OCI-LY7 (cell line): ENCODE measurements around the gene WIPF2. TPM values are rescaled to one million over a fixed set of nuclear protein-coding genes. Genes with fewer than 3 reads are reported as not detected.
A peak's percentile ranks its signal among the peaks of the same experiment; 100 is the strongest.

ENCODE experiments used
- BruUV-seq: library from RNA; stranded (reverse); fragments of 400-500 nt; replicated peaks from 2 replicates; lab custom pipeline; 2021; lab: Mats Ljungman, UMichigan
- CTCF ChIA-PET: fragments of 300-600 bp; sonication (Branson Sonifier 250); formaldehyde crosslinking; loops from one replicate; lab custom pipeline; 2022; ENCODE audit warnings: antibody characterized with exemption; ENCODE audit not compliant: unreplicated experiment; lab: Charles Lee
- POLR2A ChIA-PET: fragments of 300-600 bp; sonication (Branson Sonifier 250); formaldehyde crosslinking; loops from one replicate; lab custom pipeline; 2022; ENCODE audit warnings: antibody characterized with exemption; lab: Charles Lee
- DNase-seq: peaks from one replicate; pipeline ENCODE4 v3.0.0-alpha.2; 2015; ENCODE audit warnings: low spot score
- H2AFZ ChIP-seq: fragments of 200-600 bp; sonication (generic), shearing (Covaris generic); 2 replicates; pipeline ENCODE4 v1.6.1; 2014; ENCODE audit warnings: mild to moderate bottlenecking, antibody characterized with exemption, low read length, moderate library complexity
- H3K27ac ChIP-seq: fragments of 200-600 bp; sonication (generic); 2 replicates; pipeline ENCODE4 v1.5.1; 2014; ENCODE audit warnings: mixed run types, low read depth, mild to moderate bottlenecking, moderate library complexity, low read length, inconsistent platforms; ENCODE audit not compliant: poor library complexity, severe bottlenecking
- H3K36me3 ChIP-seq: fragments of 200-600 bp; sonication (generic); 2 replicates; pipeline ENCODE4 v1.6.1; 2014; ENCODE audit warnings: mild to moderate bottlenecking, antibody characterized with exemption, low read length, moderate library complexity, mixed read lengths; ENCODE audit not compliant: insufficient read depth
- H3K4me1 ChIP-seq: fragments of 200-600 bp; sonication (generic); 2 replicates; pipeline ENCODE4 v1.5.1; 2014; ENCODE audit warnings: mild to moderate bottlenecking, low read length; ENCODE audit not compliant: insufficient read depth, poor library complexity, severe bottlenecking
- H3K4me2 ChIP-seq: fragments of 200-600 bp; sonication (generic); 2 replicates; pipeline ENCODE4 v1.6.1; 2014; ENCODE audit warnings: mild to moderate bottlenecking, low read length
- H3K4me3 ChIP-seq: fragments of 200-600 bp; sonication (generic); 2 replicates; pipeline ENCODE4 v1.5.1; 2014; ENCODE audit warnings: mild to moderate bottlenecking, low read depth, low read length; ENCODE audit not compliant: poor library complexity, severe bottlenecking
- H3K79me2 ChIP-seq: fragments of 200-600 bp; sonication (generic); 2 replicates; pipeline ENCODE4 v1.6.1; 2016; ENCODE audit warnings: low read depth, mild to moderate bottlenecking, low read length, moderate library complexity, mixed read lengths; ENCODE audit not compliant: insufficient read depth
- H3K9me2 ChIP-seq: fragments of 200-600 bp; sonication (generic); 2 replicates; pipeline ENCODE4 v1.6.1; 2016; ENCODE audit warnings: mild to moderate bottlenecking, low read length, mixed read lengths; ENCODE audit not compliant: insufficient read depth
- H3K9me3 ChIP-seq: fragments of 200-600 bp; sonication (generic); 2 replicates; pipeline ENCODE4 v1.6.1; 2014; ENCODE audit warnings: mild to moderate bottlenecking, mixed run types, low read length, mixed read lengths
- H4K20me1 ChIP-seq: fragments of 200-600 bp; sonication (generic); 2 replicates; pipeline ENCODE4 v1.6.1; 2014; ENCODE audit warnings: mild to moderate bottlenecking, antibody characterized with exemption, low read length, moderate library complexity, mixed read lengths; ENCODE audit not compliant: insufficient read depth
- EZH2phosphoT487 ChIP-seq: fragments of 200-600 bp; sonication (generic); IDR thresholded peaks from 2 replicates; pipeline ENCODE4 v1.6.1; 2018; ENCODE audit warnings: low read depth, borderline replicate concordance, mild to moderate bottlenecking, mixed run types, antibody characterized with exemption, low read length, moderate library complexity, mixed read lengths
- intact Hi-C: fragments of 100-400 bp; cut with micrococcal nuclease; formaldehyde crosslinking; loops from one replicate; pipeline ENCODE4 v1.10.0; 2022; ENCODE audit not compliant: unreplicated experiment
- total RNA-seq, 2 experiments: library from RNA; depleted of rRNA in 1 of 2; stranded (reverse); fragments of >200 nt in 1 of 2; shearing (Covaris generic) in 1 of 2; gene quantifications; 2 replicates each; pipeline ENCODE4 v1.2.3, GENCODE V29; 2014 to 2022
- TF ChIP-seq, protein P1 (sequence below): fragments of 200-600 bp; sonication (generic); conservative IDR thresholded peaks from 2 replicates; pipeline ENCODE4 v1.5.1; 2014; ENCODE audit warnings: mild to moderate bottlenecking, antibody characterized with exemption, low read length, moderate library complexity, mixed read lengths

Gene WIPF2
- total RNA-seq, 2 experiments from 2014 or later: 4.7 to 20.3 TPM

DNA sequence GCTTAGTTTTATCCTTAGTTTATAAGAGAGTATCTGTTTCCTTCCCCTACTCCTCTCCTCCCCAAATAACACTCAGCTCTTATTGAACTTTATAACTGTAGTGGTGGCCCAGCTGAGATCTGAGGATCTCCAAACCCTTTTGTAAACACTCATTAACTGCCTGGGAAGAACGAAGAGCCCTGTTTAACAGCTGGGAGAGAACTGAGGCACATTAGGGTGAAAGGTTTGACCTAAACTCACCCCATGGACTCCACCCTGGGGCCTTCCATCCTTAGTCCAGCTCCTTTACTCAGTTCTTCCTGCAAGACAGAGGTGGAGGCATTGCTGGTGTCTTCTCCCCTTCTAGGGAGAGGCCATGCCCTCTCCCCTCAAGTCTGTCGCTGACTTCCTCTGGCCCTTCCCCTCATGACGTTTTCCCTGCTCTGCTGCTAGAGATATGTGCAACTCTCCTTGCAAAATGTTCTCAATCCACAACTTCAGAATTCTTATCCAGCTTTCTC, 88.7 kb downstream of the WIPF2 start:
- Histone ChIP-seq H3K9me3 (no peaks in the 10 kb centered on the region), H3K36me3 (peaks cover 27% of the 10 kb centered on the region), H3K4me1 (peaks cover 32% of the 10 kb centered on the region), H2AFZ (no peak overlapping the region), H4K20me1 (peaks cover 13% of the 10 kb centered on the region; the same call in 1 of the 2 replicates), H3K79me2 (no peaks in the 10 kb centered on the region), H3K27ac (no peak overlapping the region), H3K4me2 (no peak overlapping the region), H3K4me3 (no peak overlapping the region), H3K9me2 (no peaks in the 10 kb centered on the region)
- no peak for DNase-seq
- TF ChIP-seq, protein P1, sequence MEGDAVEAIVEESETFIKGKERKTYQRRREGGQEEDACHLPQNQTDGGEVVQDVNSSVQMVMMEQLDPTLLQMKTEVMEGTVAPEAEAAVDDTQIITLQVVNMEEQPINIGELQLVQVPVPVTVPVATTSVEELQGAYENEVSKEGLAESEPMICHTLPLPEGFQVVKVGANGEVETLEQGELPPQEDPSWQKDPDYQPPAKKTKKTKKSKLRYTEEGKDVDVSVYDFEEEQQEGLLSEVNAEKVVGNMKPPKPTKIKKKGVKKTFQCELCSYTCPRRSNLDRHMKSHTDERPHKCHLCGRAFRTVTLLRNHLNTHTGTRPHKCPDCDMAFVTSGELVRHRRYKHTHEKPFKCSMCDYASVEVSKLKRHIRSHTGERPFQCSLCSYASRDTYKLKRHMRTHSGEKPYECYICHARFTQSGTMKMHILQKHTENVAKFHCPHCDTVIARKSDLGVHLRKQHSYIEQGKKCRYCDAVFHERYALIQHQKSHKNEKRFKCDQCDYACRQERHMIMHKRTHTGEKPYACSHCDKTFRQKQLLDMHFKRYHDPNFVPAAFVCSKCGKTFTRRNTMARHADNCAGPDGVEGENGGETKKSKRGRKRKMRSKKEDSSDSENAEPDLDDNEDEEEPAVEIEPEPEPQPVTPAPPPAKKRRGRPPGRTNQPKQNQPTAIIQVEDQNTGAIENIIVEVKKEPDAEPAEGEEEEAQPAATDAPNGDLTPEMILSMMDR: no peak
- TF ChIP-seq EZH2phosphoT487: no peak
- POLR2A ChIA-PET: interaction anchor here (0.6 to 1.6 kb wide), 6 partner anchors 9 to 182 kb away, joined by 3 to 6 read pairs (median 3); no protein-coding TSS in a partner anchor
- CTCF ChIA-PET: interaction anchor here (1.0 to 1.3 kb wide), 4 partner anchors 9 to 116 kb away, joined by 3 to 9 read pairs (median 4); no protein-coding TSS in a partner anchor
- intact Hi-C loops: no loop called here
- BruUV-seq: no TSS peak

GRCh38 chr17:40309031-40309948, 90.2 kb downstream of the WIPF2 start, which contains the start of gene RARA:
Gene RARA, plus strand, starts transcription at chr17:40309180. Its CDS starts 22,039 bp downstream, at chr17:40331219.
- no TSS peak for BruUV-seq
- Histone ChIP-seq H4K20me1 (peaks cover under 1% of the 10 kb centered on the region; the same call in 1 of the 2 replicates), H3K36me3 (peaks cover 12% of the 10 kb centered on the region), H3K9me3 (no peaks in the 10 kb centered on the region), H3K4me1 (peaks cover 33% of the 10 kb centered on the region), H3K79me2 (no peaks in the 10 kb centered on the region), H2AFZ (no peak within 1 kb of the TSS), H3K27ac (no peak within 1 kb of the TSS), H3K4me2 (peak within 1 kb of the TSS; percentile 21; the same call in 1 of the 2 replicates), H3K4me3 (no peak within 1 kb of the TSS), H3K9me2 (no peaks in the 10 kb centered on the region)
- TF ChIP-seq, protein P1: no peak
- no peak for TF ChIP-seq EZH2phosphoT487
- CTCF ChIA-PET: interaction anchor here (0.6 to 1.0 kb wide), 2 partner anchors 10 to 107 kb away, joined by 3 read pairs; no protein-coding TSS in a partner anchor
- POLR2A ChIA-PET: interaction anchor here (0.5 to 1.0 kb wide), 2 partner anchors 8 to 921 kb away, joined by 3 read pairs; no protein-coding TSS in a partner anchor
- intact Hi-C loops: no loop called here
- DNase-seq: peak; percentile 58
